ENCODE results near the gene BICRA.
"Not testable (repeated sequence)": the region's sequence is repeated elsewhere in the genome, so short reads cannot be mapped to it uniquely, and the experiment has no call there.

The BICRA gene

GRCh38 chr19:47745010-47745901 is 136.3 kb downstream of the BICRA start, which contains the start of gene NOP53:
TSS of gene NOP53 (plus strand) at chr19:47745546. CDS start at chr19:47745560, 14 bp downstream.
- H3K4me1 ChIP-seq (ENCODE audit: low read length), result no peaks in the 10 kb centered on the region
- 0 out of 2 replicates have a peak, but pooled peaks cover 3% of the 10 kb centered on the region for H4K20me1 ChIP-seq (ENCODE audit: insufficient read depth, low read length)
- peaks cover 3% of the 10 kb centered on the region; the same call in 1 of the 2 replicates for H3K36me3 ChIP-seq (replicated peaks; ENCODE audit: insufficient read depth, low read length)

GRCh38 chr19:47746129-47746528 is 137.2 kb downstream of the BICRA start:
- H4K20me1 ChIP-seq (ENCODE audit: insufficient read depth, low read length); H3K27ac ChIP-seq (ENCODE audit: low read length); H2AFZ ChIP-seq (ENCODE audit: low read length); H3F3A ChIP-seq (ENCODE audit: insufficient read depth, low read length); H3K27me3 ChIP-seq (replicated peaks; ENCODE audit: insufficient read depth, low read length); DNase-seq; H3K9me2 ChIP-seq (replicated peaks; ENCODE audit: insufficient read depth, low read length); H3K9me3 ChIP-seq (replicated peaks; ENCODE audit: insufficient read depth, low read length); H3K4me1 ChIP-seq (ENCODE audit: low read length); H3K36me3 ChIP-seq (replicated peaks; ENCODE audit: insufficient read depth, low read length): not testable (repeated sequence)
- peak overlapping the region; percentile 59; the same call in 1 of the 2 replicates for H3K4me2 ChIP-seq (ENCODE audit: low read depth, low read length)
- H3K9ac ChIP-seq (ENCODE audit: low read length), result peak overlapping the region; percentile 98; the same call in 1 of the 2 replicates
- peaks cover 45% of the 10 kb centered on the region for H3K79me2 ChIP-seq (ENCODE audit: low read length)
- H3K4me3 ChIP-seq (ENCODE audit: low read length), result peak overlapping the region; percentile 97; the same call in 1 of the 2 replicates

More at GRCh38 chr19:47745010-47745901, 136.3 kb downstream of the BICRA start, which contains the start of gene NOP53:
- no peak for TF ChIP-seq EZH2 (optimal IDR thresholded peaks at IDR 0.05; ENCODE audit: low read depth, low read length)
- TF ChIP-seq CTCF (IDR thresholded peaks at IDR 0.05; ENCODE audit: low read length), result no peak
- no peak for TF ChIP-seq EZH2phosphoT487 (IDR thresholded peaks at IDR 0.05; ENCODE audit: low read length)
- H3K9ac ChIP-seq (ENCODE audit: low read length), result peak within 1 kb of the TSS; percentile 98
- H3K9me2 ChIP-seq (replicated peaks; ENCODE audit: insufficient read depth, low read length), result no peaks in the 10 kb centered on the region
- H3K79me2 ChIP-seq (ENCODE audit: low read length), result peaks cover 42% of the 10 kb centered on the region
- H3K27me3 ChIP-seq (replicated peaks; ENCODE audit: insufficient read depth, low read length), result no peaks in the 10 kb centered on the region; the same call in 1 of the 2 replicates
- no peaks in the 10 kb centered on the region for H3K9me3 ChIP-seq (replicated peaks; ENCODE audit: insufficient read depth, low read length)
- H3K27ac ChIP-seq (ENCODE audit: low read length), result peak within 1 kb of the TSS; percentile 84
- H3K4me3 ChIP-seq (ENCODE audit: low read length), result peak within 1 kb of the TSS; percentile 97
- H3K4me2 ChIP-seq (ENCODE audit: low read depth, low read length), result peak within 1 kb of the TSS; percentile 59; the same call in 1 of the 2 replicates
- peak; percentile 95 for DNase-seq
- H2AFZ ChIP-seq (ENCODE audit: low read length), result peak within 1 kb of the TSS; percentile 85
- H3F3A ChIP-seq (ENCODE audit: insufficient read depth, low read length), result no peaks in the 10 kb centered on the region

DNA sequence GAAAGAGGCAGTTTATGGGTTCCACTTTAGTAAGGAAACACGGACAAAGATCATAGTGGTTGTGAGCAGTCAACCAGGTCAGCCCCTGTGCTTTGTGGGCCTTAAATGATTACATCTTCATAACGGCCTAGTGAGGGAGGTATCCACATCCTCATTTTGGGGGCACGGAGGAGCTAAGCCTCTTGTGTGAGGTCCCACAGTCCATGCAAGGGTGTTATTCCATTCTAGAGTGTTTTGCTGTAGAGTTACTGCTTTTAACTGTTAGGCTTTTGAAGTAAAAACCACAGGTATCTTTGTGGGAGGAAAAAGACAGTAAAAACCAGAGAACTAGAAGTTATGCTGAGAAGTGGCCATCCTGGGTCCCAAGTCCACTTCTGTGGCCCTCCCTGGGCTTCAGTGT is 140.4 kb downstream of the BICRA start:
- Histone ChIP-seq H3K36me3 (replicated peaks; ENCODE audit: insufficient read depth, low read length) (peaks cover 5% of the 10 kb centered on the region; the same call in 1 of the 2 replicates), H2AFZ (ENCODE audit: low read length) (no peak overlapping the region), H3K79me2 (ENCODE audit: low read length) (peaks cover 45% of the 10 kb centered on the region), H3K4me2 (ENCODE audit: low read depth, low read length) (no peak overlapping the region), H3K27ac (ENCODE audit: low read length) (no peak overlapping the region), H3K9me2 (replicated peaks; ENCODE audit: insufficient read depth, low read length) (no peaks in the 10 kb centered on the region), H3K9ac (ENCODE audit: low read length) (no peak overlapping the region), H3F3A (ENCODE audit: insufficient read depth, low read length) (no peaks in the 10 kb centered on the region), H3K27me3 (replicated peaks; ENCODE audit: insufficient read depth, low read length) (no peaks in the 10 kb centered on the region), H3K4me3 (ENCODE audit: low read length) (no peak overlapping the region), H4K20me1 (ENCODE audit: insufficient read depth, low read length) (0 out of 2 replicates have a peak, but pooled peaks cover 3% of the 10 kb centered on the region), H3K4me1 (ENCODE audit: low read length) (no peaks in the 10 kb centered on the region), H3K9me3 (replicated peaks; ENCODE audit: insufficient read depth, low read length) (no peaks in the 10 kb centered on the region)
- no peak for DNase-seq
- TF ChIP-seq EZH2phosphoT487 (IDR thresholded peaks at IDR 0.05; ENCODE audit: low read length) (no peak), CTCF (IDR thresholded peaks at IDR 0.05; ENCODE audit: low read length) (no peak), EZH2 (optimal IDR thresholded peaks at IDR 0.05; ENCODE audit: low read depth, low read length) (no peak)
